Ovary (tissue), 9 donors: Measurements from ENCODE around the gene SPATA2. TPM values are rescaled to one million over a fixed set of nuclear protein-coding genes. Genes with fewer than 3 reads are reported as not detected.
"Not testable (repeated sequence)": the region's sequence is repeated elsewhere in the genome, so short reads cannot be mapped to it uniquely, and the experiment has no call there.

ENCODE experiments used
- DNase-seq, 5 donors: peaks; one replicate each; pipeline ENCODE4 v3.0.0-alpha.2; 2019 to 2020
- H3K27ac ChIP-seq, 2 donors: fragments of 200-600 bp; one replicate each; pipeline versions ENCODE4 v1.5.1 to v1.8.0; 2019 to 2022
- H3K27me3 ChIP-seq: fragments of 200-600 bp; one replicate; pipeline ENCODE4 v1.8.0; 2022
- H3K36me3 ChIP-seq: fragments of 200-600 bp; sonication (generic); one replicate; pipeline ENCODE4 v1.5.1; 2019
- H3K4me1 ChIP-seq: one replicate; pipeline ENCODE4 v1.8.1; 2013; ENCODE audit warnings: mild to moderate bottlenecking, moderate library complexity; ENCODE audit not compliant: insufficient read depth
- H3K4me3 ChIP-seq: fragments of 200-600 bp; sonication (generic); one replicate; pipeline ENCODE4 v1.5.1; 2017
- H3K9me3 ChIP-seq, 2 donors: fragments of 200-600 bp in 1 of 2; sonication (generic) in 1 of 2; one replicate each; pipeline versions ENCODE4 v1.5.1 to v1.8.1; 2013 to 2019; ENCODE audit warnings: mild to moderate bottlenecking in 1 of 2, moderate library complexity in 1 of 2
- EP300 ChIP-seq: sonication (generic); formaldehyde crosslinking; IDR thresholded peaks from one replicate; pipeline ENCODE4 v1.6.1; 2017; ENCODE audit warnings: antibody characterized with exemption
- POLR2A ChIP-seq: fragments of 450-650 bp; IDR thresholded peaks from one replicate; pipeline ENCODE4 v1.6.1; 2017; ENCODE audit warnings: antibody characterized with exemption, mild to moderate bottlenecking, moderate library complexity
- WGBS, 3 donors: extraction: QIAGEN DNeasy Blood & Tissue Kit in 1 of 3; methylation state at CpG; one replicate each; pipeline versions ENCODE4 v1.1.5 to v1.1.7; 2013 to 2017; 5-methylcytosine and 5-hydroxymethylcytosine counted together
- intact Hi-C, 4 donors: fragments of 100-400 bp; cut with DNase I; formaldehyde crosslinking; loops; one replicate each; pipeline versions ENCODE4 v1.11.0 to v1.15.1; 2022 to 2023
- polyA plus RNA-seq, 2 donors: library from polyadenylated mRNA; stranded (reverse); fragments of 200-250 nt in 1 of 2; fragments of 350-450 nt in 1 of 2; fragmentation: Illumina TruSeq in 1 of 2; extraction: RNeasy Lipid Tissue Mini Kit (QIAGEN cat#74804) in 1 of 2; gene quantifications; one replicate each; pipeline ENCODE4 v1.2.3, GENCODE V29; 2013 to 2014
- total RNA-seq, 7 donors: library from RNA; depleted of rRNA in 2 of 7; stranded (reverse); fragments of >200 nt in 2 of 7; fragmentation: NEBNext Ultra II Directional in 3 of 7; extraction: Animal tissue kit (Norgen Biotek cat#: 25700) in 3 of 7; gene quantifications; one replicate each; pipeline versions ENCODE4 v1.1.0 to v1.2.4, GENCODE V29; 2016 to 2023
- TF ChIP-seq, protein P1 (sequence below), 3 donors: fragments of 450-650 bp in 2 of 3; fragments of 200-600 bp in 1 of 3; IDR thresholded peaks; one replicate each; pipeline versions ENCODE4 v1.5.1 to v1.8.0; 2016 to 2022; ENCODE audit warnings: antibody characterized with exemption in 3 of 3, mild to moderate bottlenecking in 1 of 3
- donor health status: DM: no; HTN: no; CAD: no; lungs with moderate emphysema.
- donor health status: DM: no; HTN: no; CAD: no.
- donor health status: Bipolar disorder and iron deficiency.
- donor health status: DM: yes; HTN: yes; CAD: no.
- donor health status: DM: no; HTN: no; CAD: no.
- donor health status: DM: yes; HTN: yes; CAD: no.

Gene SPATA2
- total and polyA plus RNA-seq, 9 donors, result 2.3 to 9.8 (median 6.3) TPM

DNA sequence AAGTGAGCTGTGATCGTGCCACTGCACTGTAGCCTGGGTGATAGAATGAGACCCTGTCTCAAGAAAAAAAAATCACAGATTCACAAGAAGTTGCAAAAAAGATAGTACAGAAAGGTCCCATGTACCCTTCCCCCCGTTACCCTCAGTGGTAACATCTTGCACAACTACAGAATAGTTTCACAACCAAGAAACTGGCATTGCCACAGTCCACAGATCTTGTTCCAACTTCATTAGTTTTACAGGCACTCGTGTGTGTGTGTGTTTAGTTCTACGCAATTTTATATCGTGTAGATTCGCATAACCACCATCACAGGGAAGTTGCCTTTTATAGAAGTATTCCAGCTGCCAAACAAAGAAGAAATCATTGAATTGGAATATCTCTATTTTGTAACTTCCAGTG lies 19.1 kb downstream of the SPATA2 start:
- H3K4me3 ChIP-seq, result no peak overlapping the region
- WGBS, 3 donors, result 85 to 89% (median 87%) methylated on average over 6 of the region's 6 CpGs
- H3K4me1 ChIP-seq, result peaks cover 12% of the 10 kb centered on the region
- no peaks in the 10 kb centered on the region for H3K9me3 ChIP-seq
- TF ChIP-seq POLR2A (no peak), EP300 (no peak)
- TF ChIP-seq, protein P1, sequence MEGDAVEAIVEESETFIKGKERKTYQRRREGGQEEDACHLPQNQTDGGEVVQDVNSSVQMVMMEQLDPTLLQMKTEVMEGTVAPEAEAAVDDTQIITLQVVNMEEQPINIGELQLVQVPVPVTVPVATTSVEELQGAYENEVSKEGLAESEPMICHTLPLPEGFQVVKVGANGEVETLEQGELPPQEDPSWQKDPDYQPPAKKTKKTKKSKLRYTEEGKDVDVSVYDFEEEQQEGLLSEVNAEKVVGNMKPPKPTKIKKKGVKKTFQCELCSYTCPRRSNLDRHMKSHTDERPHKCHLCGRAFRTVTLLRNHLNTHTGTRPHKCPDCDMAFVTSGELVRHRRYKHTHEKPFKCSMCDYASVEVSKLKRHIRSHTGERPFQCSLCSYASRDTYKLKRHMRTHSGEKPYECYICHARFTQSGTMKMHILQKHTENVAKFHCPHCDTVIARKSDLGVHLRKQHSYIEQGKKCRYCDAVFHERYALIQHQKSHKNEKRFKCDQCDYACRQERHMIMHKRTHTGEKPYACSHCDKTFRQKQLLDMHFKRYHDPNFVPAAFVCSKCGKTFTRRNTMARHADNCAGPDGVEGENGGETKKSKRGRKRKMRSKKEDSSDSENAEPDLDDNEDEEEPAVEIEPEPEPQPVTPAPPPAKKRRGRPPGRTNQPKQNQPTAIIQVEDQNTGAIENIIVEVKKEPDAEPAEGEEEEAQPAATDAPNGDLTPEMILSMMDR (IDR thresholded peaks at IDR 0.05), result no peak
- no peaks in the 10 kb centered on the region for H3K36me3 ChIP-seq
- H3K27ac ChIP-seq, result no peak overlapping the region
- H3K27me3 ChIP-seq, result no peaks in the 10 kb centered on the region
- no peak for DNase-seq
- intact Hi-C loops, result no loop called here

DNA sequence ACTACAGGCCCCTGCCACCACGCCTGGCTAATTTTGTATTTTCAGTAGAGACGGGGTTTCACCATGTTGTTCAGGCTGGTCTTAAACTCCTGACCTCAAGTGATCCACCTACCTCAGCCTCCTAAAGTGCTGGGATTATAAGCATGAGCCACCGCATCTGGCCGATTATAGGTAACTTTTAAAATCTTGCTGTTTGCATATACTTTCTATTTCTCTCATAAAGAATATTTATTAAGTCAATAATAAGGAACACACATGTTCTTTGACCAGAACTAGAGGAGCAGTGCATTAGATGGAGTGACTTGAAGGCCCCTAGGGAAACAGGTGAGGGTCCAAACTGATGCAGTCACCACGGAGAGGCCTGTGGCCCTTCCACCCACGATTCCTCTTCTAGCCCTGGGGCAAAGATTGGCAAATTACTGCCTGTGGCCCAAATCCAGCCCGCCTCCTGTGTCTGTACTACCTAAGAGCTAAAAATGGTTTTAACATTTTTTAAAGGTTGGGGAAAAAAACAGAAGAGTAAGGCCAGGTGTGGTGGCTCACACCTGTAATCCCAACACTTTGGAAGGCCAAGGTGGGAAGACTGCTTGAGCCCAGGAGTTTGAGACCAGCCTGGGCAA lies 19.7 kb downstream of the SPATA2 start:
- DNase-seq, H3K27me3 ChIP-seq, H3K9me3 ChIP-seq, H3K27ac ChIP-seq, H3K36me3 ChIP-seq, intact Hi-C loops, H3K4me3 ChIP-seq: not testable (repeated sequence)
- WGBS, 3 donors, result 92 to 95% (median 94%) methylated on average over 7 of the region's 7 CpGs
- peaks cover 16% of the 10 kb centered on the region for H3K4me1 ChIP-seq

DNA sequence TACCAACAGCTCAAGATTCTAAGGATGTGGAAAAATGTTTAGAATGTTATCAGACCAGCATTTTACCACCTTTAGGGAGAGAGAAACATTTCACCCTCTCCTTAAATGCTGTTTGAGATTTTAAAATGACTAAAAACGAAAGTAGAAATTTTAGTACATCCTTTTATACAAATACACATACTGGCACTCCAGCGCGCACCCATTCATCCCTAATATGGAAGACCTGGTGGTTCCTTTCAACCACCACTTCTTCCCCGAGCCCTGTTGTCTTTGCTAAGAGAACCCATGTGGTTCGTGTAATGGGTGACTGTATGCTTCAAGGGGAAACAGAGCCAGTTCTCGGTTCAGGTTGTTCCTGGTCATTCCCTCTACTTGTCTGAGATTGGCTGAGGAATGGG lies 21.3 kb downstream of the SPATA2 start:
- no peak for DNase-seq
- Histone ChIP-seq H3K27me3 (no peaks in the 10 kb centered on the region), H3K4me3 (no peak overlapping the region), H3K4me1 (peaks cover 24% of the 10 kb centered on the region), H3K27ac (no peak overlapping the region), H3K36me3 (no peaks in the 10 kb centered on the region), H3K9me3 (no peaks in the 10 kb centered on the region)
- TF ChIP-seq POLR2A (no peak), EP300 (no peak)
- TF ChIP-seq, protein P1 (IDR thresholded peaks at IDR 0.05), result no peak
- intact Hi-C loops, result no loop called here
- 46 to 75% (median 54%) methylated on average over 6 of the region's 6 CpGs for WGBS, 3 donors

DNA sequence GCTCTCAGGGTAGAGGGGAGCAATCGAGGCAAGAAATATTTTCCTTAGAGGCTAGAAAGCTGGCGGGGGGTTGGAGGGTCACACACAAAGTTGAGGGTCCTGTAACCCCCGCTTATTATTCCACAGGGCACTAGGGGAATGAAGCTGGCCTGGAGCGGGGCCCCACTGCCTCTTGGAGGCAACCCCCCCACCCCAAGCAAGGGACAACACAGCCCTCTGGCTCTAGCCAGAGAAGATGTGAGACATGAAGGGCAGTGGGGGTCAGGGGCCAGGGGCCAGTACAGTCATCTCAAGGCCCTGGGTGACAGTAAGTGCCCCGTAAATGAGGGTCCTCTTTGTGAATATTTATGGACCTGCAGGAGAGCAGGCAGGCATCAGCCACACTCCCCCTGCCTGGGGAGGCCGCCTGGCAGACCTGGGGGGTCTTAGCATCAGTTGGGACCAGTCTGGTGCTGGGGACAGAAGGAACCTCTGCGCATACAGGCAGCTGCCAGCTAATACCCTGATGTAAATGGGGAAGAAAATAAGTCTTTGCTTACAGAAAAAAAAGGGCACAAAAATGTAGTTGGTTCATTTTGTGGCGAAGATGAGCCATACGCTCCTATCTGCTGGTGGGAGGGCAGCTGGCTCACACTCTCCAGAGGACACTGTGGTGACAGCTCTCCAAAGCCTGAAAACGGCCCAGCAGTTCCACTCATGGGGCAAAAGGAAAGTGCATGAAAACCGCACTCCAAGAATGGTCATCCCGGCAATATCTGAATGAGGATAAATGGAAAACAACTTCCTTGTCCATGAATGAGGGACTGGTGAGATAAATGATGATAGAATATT lies 21.9 kb downstream of the SPATA2 start:
- peak overlapping the region in 1 of 2 donors; percentile 41 for H3K27ac ChIP-seq
- intact Hi-C loops, result no loop called here
- H3K4me3 ChIP-seq, result no peak overlapping the region
- no peak for DNase-seq
- TF ChIP-seq EP300 (no peak), POLR2A (no peak)
- TF ChIP-seq, protein P1 (IDR thresholded peaks at IDR 0.05), result no peak
- no peaks in the 10 kb centered on the region for H3K9me3 ChIP-seq
- H3K36me3 ChIP-seq, result no peaks in the 10 kb centered on the region
- 61 to 75% (median 68%) methylated on average over 12 of the region's 12 CpGs for WGBS, 3 donors
- peaks cover 24% of the 10 kb centered on the region for H3K4me1 ChIP-seq
- no peaks in the 10 kb centered on the region for H3K27me3 ChIP-seq

DNA sequence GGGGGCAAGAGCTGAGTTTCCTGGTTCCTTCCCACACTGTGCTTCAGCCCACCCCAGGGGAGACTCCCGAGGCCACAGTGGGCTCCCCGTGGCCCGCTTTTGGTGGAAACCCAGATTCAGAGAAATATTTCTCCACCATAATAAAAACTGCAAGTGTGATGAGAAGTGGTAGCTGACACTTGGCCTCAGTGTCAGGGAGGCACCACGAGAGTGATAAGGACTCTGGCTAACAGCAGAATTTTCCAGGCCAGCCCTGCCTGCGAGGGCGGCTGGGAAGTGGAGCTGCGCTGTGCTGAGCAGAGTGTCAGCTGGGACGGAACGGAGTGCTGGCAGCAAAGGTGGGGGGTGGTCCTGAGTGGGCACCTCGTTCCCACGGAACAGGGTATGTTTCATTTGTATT lies 22.5 kb downstream of the SPATA2 start:
- Histone ChIP-seq H3K36me3 (no peaks in the 10 kb centered on the region), H3K9me3 (no peaks in the 10 kb centered on the region), H3K4me1 (peaks cover 24% of the 10 kb centered on the region), H3K4me3 (no peak overlapping the region), H3K27ac (peak overlapping the region in 1 of 2 donors; percentile 41), H3K27me3 (no peaks in the 10 kb centered on the region)
- TF ChIP-seq EP300 (no peak), POLR2A (no peak)
- TF ChIP-seq, protein P1 (IDR thresholded peaks at IDR 0.05), result no peak
- intact Hi-C loops, result no loop called here
- DNase-seq, result no peak
- 10 to 18% (median 15%) methylated on average over 11 of the region's 11 CpGs for WGBS, 3 donors
